Liver (tissue), 3 donors: ENCODE results near the gene PARD3.

Experiments used
- ATF3 ChIP-seq: IDR thresholded peaks from 2 replicates; pipeline ENCODE4 v1.6.1; 2016; ENCODE audit warnings: antibody characterized with exemption
- CTCF ChIP-seq: fragments of 150-350 bp; IDR thresholded peaks from 2 replicates; pipeline ENCODE4 v1.5.1; 2017; ENCODE audit warnings: improper control_type of control experiment, low read depth, low read length; ENCODE audit not compliant: missing input control
- EGR1 ChIP-seq, 2 donors: IDR thresholded peaks; 2 replicates each; pipeline ENCODE4 v1.6.1; 2016 to 2018; ENCODE audit warnings: antibody characterized with exemption in 2 of 2, low read depth in 2 of 2
- FOXA2 ChIP-seq: IDR thresholded peaks from 2 replicates; pipeline ENCODE4 v1.6.1; 2016; ENCODE audit warnings: antibody characterized with exemption
- HNF4A ChIP-seq, 2 donors: conservative IDR thresholded peaks; 2 replicates each; pipeline ENCODE4 v1.6.1; 2016; ENCODE audit warnings: antibody characterized with exemption in 2 of 2, mild to moderate bottlenecking in 2 of 2
- JUND ChIP-seq, 2 donors: IDR thresholded peaks; 2 replicates each; pipeline ENCODE4 v1.6.1; 2016; ENCODE audit warnings: antibody characterized with exemption in 2 of 2
- MAX ChIP-seq: IDR thresholded peaks from 2 replicates; pipeline ENCODE4 v1.6.1; 2016; ENCODE audit warnings: antibody characterized with exemption
- NR2F2 ChIP-seq: IDR thresholded peaks from 2 replicates; pipeline ENCODE4 v1.6.1; 2016; ENCODE audit warnings: antibody characterized with exemption
- RAD21 ChIP-seq, 2 donors: IDR thresholded peaks; 2 replicates each; pipeline ENCODE4 v1.6.1; 2016; ENCODE audit warnings: antibody characterized with exemption in 2 of 2, mild to moderate bottlenecking in 2 of 2
- REST ChIP-seq: IDR thresholded peaks from 2 replicates; pipeline ENCODE4 v1.6.1; 2016; ENCODE audit warnings: antibody characterized with exemption, mild to moderate bottlenecking
- SP1 ChIP-seq: IDR thresholded peaks from 2 replicates; pipeline ENCODE4 v1.6.1; 2018; ENCODE audit warnings: antibody characterized with exemption, mild to moderate bottlenecking
- TAF1 ChIP-seq: conservative IDR thresholded peaks from 2 replicates; pipeline ENCODE4 v1.6.1; 2016; ENCODE audit warnings: antibody characterized with exemption, mild to moderate bottlenecking
- YY1 ChIP-seq: IDR thresholded peaks from 2 replicates; pipeline ENCODE4 v1.6.1; 2016; ENCODE audit warnings: antibody characterized with exemption, mild to moderate bottlenecking
- ZBTB33 ChIP-seq: IDR thresholded peaks from 2 replicates; pipeline ENCODE4 v1.6.1; 2016; ENCODE audit warnings: antibody characterized with exemption
- donor health status: healthy.
- donor health status: healthy.

GRCh38 chr10:34341473-34341872 lies 473.6 kb downstream of the PARD3 start:
- TF ChIP-seq CTCF (no peak), MAX (no peak), YY1 (no peak), JUND (IDR thresholded peaks at IDR 0.05) (no peak), REST (no peak), TAF1 (no peak), EGR1 (IDR thresholded peaks at IDR 0.05; ENCODE audit: low read depth in 2 of 2) (no peak), FOXA2 (no peak), SP1 (no peak), ZBTB33 (no peak), RAD21 (IDR thresholded peaks at IDR 0.05) (no peak), HNF4A (conservative IDR thresholded peaks at IDR 0.05) (no peak), ATF3 (no peak), NR2F2 (no peak)
